ENCODE data around the gene PCYT2.

- TF ChIP-seq POLR2AphosphoS5 (IDR thresholded peaks at IDR 0.05; ENCODE audit: insufficient read depth, low read depth, low read length) (no peak), CTCF (IDR thresholded peaks at IDR 0.05; ENCODE audit: extremely low read depth in 1 of 2, insufficient read depth in 1 of 2, low read depth in 1 of 2, low read length in 2 of 2) (no peak), GATA2 (IDR thresholded peaks at IDR 0.05; ENCODE audit: insufficient read depth, insufficient read length, low read depth, low read length) (no peak), EZH2 (IDR thresholded peaks at IDR 0.05; ENCODE audit: borderline replicate concordance, low read depth, low read length, severe bottlenecking) (no peak), MYC (IDR thresholded peaks at IDR 0.05; ENCODE audit: low read depth, low read length) (no peak), POLR2A (IDR thresholded peaks at IDR 0.05; ENCODE audit: low read depth, low read length) (no peak), MAX (IDR thresholded peaks at IDR 0.05; ENCODE audit: insufficient read depth, insufficient read length) (no peak), JUN (IDR thresholded peaks at IDR 0.05; ENCODE audit: borderline replicate concordance, insufficient read depth, insufficient read length, low read depth) (no peak)
Measured at GRCh38 chr17:81910840-81911276, 341 bp downstream of the PCYT2 start.

All from endothelial cell of umbilical vein (primary cell).